Epithelial cell of esophagus (primary cell): Measurements from ENCODE around the gene YOD1.

Source experiments
- DNase-seq: peaks from one replicate; pipeline ENCODE4 v3.0.0; 2010; ENCODE audit warnings: low read depth
- H3K4me3 ChIP-seq: 2 replicates; pipeline ENCODE4 v1.5.1; 2011; ENCODE audit warnings: mild to moderate bottlenecking, low read length, control low read depth
- TF ChIP-seq, protein P1 (sequence below): IDR thresholded peaks from 2 replicates; pipeline ENCODE4 v1.5.1; 2011; ENCODE audit warnings: low read depth, mild to moderate bottlenecking, low read length, control low read depth, inconsistent platforms; ENCODE audit not compliant: insufficient read depth; ENCODE audit errors: missing control alignments

The YOD1 gene

DNA sequence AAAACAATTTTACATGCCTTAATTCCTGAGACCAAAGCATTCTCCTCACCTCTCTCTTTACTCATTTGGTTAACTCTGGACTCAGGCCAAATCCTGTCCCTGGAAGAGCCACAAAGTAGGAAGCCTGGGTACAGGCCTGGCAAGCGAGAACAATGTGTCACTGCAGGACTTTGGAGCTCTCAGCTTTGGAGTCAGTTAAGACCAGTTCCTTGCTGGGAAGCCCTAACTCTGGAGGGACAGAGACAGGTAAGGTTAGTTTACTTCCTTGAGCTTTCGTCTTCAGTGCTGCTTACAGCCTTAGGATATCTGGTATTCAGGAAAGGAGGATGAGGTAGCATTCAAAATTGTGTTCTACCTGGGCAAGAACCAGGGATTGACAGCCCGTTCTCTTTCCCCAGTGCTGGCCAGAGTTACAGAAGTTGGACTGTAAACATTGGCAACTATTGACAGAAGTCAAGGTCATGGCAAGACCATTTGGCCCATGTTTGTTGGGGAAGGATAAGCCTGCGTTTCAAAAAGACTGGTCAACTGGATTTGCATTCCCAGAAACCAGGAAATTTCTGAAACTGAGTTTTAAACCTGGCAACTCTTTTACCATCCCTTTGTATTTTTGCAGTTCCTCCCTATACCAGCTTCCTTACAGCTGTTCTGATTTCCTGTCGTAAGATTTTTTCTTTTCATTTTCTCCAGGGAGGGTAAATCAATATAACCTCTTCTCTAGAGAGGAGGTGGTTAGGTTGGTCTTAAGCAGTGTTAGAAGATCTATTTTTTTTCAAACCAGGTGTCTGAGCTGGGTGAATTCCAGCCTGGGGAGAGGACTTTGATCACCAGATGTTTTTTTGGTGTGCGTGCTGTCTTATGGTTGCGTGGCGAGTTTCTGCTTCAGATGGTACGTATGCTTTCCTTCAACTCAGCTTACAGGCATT lies 38.0 kb upstream of the YOD1 start, which contains the start of gene C4BPB:
Gene C4BPB (plus strand): TSS at position 160 of the 926 bp plus-strand sequence. CDS start 672 bp downstream, at position 832.
- TF ChIP-seq, protein P1, sequence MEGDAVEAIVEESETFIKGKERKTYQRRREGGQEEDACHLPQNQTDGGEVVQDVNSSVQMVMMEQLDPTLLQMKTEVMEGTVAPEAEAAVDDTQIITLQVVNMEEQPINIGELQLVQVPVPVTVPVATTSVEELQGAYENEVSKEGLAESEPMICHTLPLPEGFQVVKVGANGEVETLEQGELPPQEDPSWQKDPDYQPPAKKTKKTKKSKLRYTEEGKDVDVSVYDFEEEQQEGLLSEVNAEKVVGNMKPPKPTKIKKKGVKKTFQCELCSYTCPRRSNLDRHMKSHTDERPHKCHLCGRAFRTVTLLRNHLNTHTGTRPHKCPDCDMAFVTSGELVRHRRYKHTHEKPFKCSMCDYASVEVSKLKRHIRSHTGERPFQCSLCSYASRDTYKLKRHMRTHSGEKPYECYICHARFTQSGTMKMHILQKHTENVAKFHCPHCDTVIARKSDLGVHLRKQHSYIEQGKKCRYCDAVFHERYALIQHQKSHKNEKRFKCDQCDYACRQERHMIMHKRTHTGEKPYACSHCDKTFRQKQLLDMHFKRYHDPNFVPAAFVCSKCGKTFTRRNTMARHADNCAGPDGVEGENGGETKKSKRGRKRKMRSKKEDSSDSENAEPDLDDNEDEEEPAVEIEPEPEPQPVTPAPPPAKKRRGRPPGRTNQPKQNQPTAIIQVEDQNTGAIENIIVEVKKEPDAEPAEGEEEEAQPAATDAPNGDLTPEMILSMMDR, result no peak
- peak; percentile 33 for DNase-seq
- no peak within 1 kb of the TSS for H3K4me3 ChIP-seq

DNA sequence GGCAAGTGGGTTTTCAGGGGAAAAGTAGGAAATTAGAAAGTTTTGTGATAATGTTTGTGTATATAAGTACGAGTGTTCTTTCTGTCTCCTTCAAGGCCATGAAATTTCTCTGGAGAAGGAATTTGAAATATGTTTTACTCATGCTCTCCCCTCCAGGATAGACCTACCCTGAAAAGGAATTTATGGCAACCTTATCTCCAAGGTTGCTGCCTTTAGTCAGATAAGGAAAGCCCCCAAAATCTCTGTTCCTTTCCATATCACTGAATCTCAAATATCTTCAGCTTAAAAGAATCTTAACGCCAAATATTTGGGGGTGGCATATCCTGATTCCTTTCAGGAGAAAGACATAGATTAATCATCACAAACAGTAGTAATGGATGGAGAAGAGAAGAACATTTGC lies 37.2 kb upstream of the YOD1 start:
- no peak overlapping the region for H3K4me3 ChIP-seq
- TF ChIP-seq, protein P1, result no peak
- no peak for DNase-seq

DNA sequence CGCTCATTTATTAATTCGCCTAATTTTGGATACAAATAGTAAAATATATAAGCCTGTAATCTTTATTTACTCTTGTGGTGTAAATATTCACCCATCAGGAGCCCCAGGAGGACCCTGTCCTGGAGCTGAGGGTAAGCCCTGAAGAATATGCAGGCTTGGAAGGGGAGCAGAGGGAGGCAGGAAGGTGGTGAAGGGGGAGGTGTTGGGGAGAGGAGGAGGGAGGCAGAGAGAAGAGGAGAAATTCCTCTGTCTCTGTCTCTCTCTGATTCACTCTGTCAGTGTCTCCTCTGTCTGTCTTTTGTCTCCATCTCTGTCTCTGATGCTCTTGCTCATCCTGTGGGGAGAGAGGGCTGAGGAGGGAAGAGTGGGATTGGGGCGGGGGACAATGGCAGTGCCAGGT lies 34.9 kb upstream of the YOD1 start:
- TF ChIP-seq, protein P1, result no peak
- no peak for DNase-seq
- no peak overlapping the region for H3K4me3 ChIP-seq

DNA sequence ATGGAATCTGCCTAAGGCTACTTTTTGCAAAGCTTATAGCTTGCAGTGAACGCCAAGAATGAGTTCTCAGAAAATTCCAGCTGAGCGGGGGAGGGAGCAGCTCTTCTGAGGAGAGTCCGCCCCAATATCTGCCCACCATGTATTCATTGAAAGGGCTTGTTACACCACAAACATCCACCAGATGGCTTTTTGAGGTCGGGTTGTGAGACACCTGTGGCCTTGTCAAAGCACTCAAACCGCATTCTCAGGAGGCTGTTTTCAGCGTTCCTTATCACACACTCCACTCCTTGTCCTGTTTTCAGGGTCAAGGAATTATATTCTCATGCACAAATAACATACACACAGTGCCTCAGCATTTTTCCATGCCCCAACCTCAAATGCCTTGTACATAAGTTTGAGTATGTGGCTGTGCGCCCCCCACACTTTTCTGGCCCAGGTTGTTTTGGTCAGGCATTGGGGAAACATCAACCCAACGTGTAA lies 33.7 kb upstream of the YOD1 start:
- TF ChIP-seq, protein P1, result peak; percentile 71
- no peak overlapping the region for H3K4me3 ChIP-seq
- DNase-seq, result peak; percentile 70

DNA sequence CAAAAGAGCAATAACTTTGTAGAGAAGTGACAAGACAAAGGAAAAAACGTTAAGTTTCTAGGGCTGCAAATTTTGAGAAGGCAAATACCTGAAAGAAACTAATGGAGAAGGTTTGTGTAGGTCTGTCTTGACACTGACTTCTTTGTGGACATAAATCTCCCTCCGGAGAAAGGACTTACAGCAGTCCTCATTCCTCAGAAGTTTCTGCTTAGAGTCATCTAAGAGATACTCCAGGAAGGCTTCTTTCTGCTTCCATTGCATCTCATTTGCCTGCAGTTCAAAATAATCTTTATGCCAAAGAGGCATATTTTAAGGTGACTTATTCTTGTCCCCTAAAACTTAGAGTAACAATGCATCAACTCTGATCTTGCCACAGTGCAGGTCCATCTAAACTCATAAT lies 33.2 kb upstream of the YOD1 start:
- DNase-seq, result no peak
- TF ChIP-seq, protein P1, result no peak
- no peak overlapping the region for H3K4me3 ChIP-seq

DNA sequence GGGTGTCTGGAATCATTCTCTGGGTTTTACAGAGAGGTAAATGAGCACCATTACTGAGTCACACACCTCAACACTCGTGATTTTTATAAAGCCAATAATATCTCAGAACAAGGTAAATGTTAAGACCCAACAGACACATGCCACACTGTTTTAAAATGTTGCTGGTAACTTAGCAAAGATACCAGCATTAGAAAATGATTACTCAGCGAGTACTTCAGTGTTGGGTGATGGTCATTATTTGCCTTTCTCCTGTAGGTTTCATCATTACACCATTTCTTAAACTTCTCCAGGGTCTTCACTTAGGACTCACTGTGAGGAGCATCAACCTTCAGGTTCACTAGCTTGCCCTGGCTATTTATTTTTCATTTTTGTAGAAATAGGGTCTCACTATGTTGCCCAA lies 30.8 kb upstream of the YOD1 start:
- TF ChIP-seq, protein P1, result no peak
- no peak for DNase-seq
- H3K4me3 ChIP-seq, result no peak overlapping the region

DNA sequence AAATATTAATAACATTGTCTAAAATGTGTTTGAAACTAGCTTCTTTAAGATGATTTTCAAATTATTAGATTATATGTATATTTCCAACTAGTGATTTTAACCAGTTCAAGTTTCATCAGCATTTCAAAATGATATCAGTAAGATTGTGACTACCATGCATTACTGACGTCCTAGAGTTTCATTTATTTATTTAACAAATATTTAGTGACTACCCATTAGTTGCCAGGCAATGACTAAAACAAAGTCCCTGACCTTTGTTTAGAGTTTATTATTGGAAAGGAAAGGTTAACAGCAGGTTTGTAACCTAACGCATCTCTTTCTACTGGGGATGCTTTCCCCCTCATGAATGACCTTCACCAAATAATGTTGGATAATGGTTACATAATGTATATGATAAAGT lies 30.1 kb upstream of the YOD1 start:
- DNase-seq, result no peak
- TF ChIP-seq, protein P1, result no peak
- H3K4me3 ChIP-seq, result no peak overlapping the region
